Stimulated activated CD4-positive, alpha-beta T cell treated with anti-CD3 and anti-CD28 coated beads, Interleukin-4, amount 100 ng/mL, for 4 hours (primary cell): ENCODE results near the gene TMEM154.

Source experiments
- DNase-seq, 2 experiments: peaks; one replicate each; pipeline ENCODE4 v3.0.0-alpha.2; 2020

TMEM154 gene

DNA sequence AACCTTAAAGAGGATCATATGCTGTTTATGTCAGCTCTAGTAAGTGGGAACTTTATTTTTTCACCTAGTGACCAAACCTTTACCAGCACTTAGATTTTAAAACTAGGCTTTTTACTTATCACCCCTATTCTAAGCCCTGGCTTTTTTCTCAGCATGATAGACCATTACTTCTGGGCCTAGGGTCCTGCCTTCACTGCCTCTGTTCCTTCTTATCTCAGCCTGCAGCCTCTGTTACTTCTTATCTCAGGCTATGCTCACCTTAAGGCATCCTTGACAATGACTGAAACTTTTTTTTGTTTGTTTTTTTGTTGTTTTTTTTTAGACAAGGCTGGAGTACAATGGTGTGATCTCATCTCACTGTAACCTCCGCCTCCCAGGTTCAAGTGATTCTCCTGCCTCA, 59.6 kb downstream of the TMEM154 start:
- no peak for DNase-seq

DNA sequence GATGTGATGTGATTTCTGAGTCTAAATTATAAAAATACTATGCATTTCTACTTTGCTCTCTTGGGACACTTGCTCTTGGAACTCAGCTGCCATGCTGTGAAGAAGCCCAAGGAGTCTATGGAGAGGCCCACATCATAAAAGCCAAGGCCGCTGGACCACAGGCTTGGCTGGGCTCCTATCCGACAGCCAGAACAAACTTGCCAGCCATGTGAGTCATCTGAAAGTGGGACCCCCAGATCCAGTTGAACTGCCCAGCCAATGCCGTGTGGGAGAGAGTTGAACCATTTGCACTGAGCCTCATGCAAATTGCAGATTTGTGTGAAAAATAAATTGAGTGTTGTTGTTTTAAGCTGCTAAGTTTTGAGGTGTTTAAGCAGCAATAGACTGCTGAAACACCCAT, 60.2 kb downstream of the TMEM154 start:
- DNase-seq, result no peak

DNA sequence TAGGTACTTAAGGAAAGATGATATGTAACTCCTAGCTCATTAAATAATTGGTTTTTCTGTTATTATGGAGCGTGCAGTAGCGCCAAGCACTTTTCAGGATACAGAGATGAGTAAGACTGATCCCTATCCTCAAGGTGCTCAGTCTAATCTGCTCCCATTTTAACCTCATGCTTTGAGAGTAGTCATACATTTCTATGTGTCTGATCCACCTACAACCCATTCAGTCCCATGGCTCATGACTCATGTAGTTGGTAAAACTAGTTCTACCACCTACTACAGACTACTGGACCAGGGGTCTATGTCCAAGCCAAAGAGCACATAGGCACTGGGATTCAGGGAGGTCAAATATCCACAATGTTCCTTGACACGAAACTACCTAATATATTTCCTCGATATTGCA, 60.8 kb downstream of the TMEM154 start:
- DNase-seq, result no peak

GRCh38 chr4:152616804-152617203, 63.0 kb downstream of the TMEM154 start:
- DNase-seq, result no peak

DNA sequence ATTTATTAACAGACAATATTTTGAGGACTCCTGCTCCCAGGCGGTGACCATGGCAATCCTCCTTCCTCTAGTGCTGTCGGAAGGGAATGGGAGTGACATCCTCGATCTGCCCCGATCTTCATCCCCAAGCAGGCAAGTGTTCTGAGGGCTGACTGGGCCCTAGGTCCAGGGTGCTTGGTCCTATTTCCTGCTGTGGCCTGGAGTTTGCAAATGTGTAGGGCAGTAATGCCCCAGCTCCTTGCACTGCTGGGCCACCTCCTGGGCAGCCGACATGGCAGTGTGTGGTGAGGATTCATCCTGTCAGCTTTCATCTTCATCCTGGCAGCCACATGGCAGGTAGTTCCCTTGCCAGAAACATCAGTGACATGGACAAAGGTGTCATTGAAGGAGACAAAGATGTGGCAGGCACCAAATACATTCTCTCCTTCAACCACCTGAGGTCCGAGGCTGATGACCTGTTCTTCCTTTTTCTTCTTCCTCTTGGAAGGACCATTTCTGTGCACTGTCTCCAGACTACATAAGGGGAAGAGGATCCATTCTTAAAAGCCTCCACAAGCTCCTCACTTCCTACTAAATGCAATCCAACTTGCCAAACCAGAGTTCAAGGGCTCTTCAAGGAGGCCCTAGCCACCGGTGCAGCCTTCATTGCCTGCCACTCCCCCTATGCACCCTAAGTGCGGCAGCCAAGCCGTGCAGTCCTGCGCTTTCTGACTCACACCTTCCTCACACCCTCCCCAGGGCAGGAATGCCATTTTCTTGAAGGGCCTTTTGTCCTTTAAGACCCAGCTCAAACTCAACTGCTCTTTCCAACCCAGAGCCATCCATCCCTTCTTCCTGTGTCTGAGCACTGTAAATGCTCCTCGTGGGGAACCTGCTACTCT, 65.7 kb downstream of the TMEM154 start:
- DNase-seq, result no peak

DNA sequence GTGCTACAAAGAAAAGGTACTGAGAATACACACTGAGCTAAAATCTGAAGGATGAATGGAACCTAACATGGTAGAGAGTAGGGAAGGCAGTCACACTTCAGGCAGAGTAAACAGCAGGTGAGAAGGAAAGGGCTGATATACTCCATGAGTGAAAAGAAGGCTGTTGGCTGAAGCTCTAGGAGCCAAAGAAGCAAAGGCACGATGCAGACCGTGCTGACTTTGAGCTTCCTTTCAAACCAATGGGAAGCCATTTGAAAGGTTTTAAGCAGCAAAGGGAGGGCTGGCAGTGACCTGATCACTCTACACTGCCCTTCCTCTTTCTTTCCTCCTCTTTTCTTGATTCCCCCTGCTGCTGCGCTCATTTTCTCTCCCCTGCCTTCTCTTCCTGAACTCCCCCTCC, 66.4 kb downstream of the TMEM154 start:
- DNase-seq, result no peak

DNA sequence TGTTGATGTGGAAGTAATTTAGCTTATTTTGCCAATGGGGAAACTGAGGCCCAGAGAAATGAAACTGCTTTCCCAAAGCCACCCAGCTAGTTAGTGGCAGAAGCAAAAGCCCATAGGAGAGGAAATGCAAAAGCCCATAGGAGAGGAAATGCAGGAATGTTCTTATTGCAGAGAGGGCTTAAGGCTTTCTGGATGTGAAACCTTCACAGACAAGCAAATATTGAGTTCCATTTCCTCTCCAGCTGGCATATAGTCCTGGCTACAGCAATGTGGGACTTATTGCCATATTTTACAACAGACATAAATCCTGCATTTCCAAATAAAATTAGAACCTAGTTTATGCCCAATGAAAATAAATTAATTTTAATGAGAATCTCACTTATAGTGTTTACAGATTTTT, 69.7 kb downstream of the TMEM154 start:
- no peak for DNase-seq

DNA sequence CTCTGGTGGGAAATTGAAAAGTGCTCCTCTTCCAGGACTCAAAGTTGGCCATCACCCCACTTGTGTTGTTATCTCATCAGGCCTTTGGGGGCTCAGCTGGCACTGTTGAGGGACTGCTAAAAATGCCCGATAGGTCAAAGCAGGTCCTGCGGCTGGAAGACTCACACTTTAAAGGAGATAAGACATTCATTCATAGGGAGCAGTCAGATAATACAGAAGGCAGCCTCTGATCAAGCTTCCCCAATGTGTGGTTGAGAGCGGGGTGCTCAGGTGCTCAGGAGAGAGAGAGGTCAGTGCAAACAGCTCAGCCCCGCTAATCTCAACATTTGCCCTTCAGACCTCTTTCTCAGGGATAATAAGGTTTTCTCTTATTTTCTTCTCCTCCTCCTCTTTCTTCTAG, 70.3 kb downstream of the TMEM154 start:
- DNase-seq, result no peak

DNA sequence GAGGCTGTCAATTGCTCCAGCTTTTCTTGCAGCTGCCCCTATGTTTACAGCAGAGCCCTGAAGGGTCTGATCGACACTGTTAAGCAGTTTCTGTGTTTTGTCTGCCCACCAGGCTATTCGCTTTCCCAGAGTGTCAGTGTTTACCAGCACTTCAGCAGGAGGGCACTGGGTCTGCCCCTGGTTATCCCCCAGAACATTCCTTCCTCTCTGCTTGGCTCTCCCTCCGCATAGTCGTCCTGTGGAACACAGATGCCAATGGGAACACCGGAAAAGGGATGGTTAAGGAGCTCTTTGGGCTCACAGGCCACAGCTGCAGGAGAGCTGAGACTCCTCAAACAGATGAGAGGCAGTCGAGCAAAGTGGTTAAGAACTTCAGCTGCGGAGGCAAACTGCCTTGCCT, 72.6 kb downstream of the TMEM154 start:
- no peak for DNase-seq

DNA sequence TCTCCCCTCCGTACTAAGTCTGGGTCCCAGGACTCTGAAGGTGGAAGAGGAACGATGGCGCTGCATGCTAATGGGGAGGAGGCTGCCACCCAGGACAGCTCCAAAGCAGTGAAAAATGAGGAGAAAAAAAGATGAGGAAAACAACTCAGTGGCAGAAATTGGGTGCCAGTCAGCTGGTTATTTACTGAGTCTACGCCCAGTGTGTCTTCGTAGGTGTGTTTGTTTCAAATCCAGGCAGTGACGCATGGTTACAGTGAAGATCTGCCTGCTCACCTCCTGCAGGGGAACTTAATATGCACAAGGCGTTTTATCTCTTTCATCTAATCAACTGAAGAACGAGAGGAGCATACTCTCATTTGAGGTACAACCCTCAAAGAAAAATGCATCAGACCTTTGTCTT, 73.0 kb downstream of the TMEM154 start:
- no peak for DNase-seq

GRCh38 chr4:152605641-152606335, 74.0 kb downstream of the TMEM154 start:
- no peak for DNase-seq

GRCh38 chr4:152605031-152605430, 74.8 kb downstream of the TMEM154 start:
- no peak for DNase-seq

GRCh38 chr4:152601156-152601555, 78.6 kb downstream of the TMEM154 start:
- no peak for DNase-seq

GRCh38 chr4:152599636-152600035, 80.2 kb downstream of the TMEM154 start:
- no peak for DNase-seq

DNA sequence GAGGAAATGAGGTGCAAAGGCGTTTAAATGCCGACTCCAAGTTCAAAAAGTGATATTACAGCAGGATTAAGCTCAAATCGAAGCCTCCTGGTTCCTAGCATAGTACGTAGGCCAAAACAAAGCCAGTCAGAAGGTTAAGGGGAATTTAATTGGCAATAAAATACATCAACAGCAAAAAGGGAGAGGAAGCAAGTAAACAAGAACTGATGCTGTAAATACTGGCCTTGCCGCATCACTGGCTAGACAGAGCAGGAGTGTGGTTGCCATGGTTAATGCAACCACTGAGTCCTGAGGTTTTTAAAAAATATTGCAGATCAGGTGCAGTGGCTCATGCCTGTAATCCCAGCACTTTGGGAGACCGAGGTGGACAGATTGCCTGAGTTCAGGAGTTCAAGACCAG, 80.7 kb downstream of the TMEM154 start:
- no peak for DNase-seq

GRCh38 chr4:152598454-152598853, 81.3 kb downstream of the TMEM154 start:
- no peak for DNase-seq

- no peak for DNase-seq
Measured at GRCh38 chr4:152594978-152595925, 84.5 kb downstream of the TMEM154 start.

GRCh38 chr4:152594057-152594456, 85.7 kb downstream of the TMEM154 start:
- DNase-seq, result no peak

GRCh38 chr4:152591876-152592275, 87.9 kb downstream of the TMEM154 start:
- DNase-seq, result no peak

DNA sequence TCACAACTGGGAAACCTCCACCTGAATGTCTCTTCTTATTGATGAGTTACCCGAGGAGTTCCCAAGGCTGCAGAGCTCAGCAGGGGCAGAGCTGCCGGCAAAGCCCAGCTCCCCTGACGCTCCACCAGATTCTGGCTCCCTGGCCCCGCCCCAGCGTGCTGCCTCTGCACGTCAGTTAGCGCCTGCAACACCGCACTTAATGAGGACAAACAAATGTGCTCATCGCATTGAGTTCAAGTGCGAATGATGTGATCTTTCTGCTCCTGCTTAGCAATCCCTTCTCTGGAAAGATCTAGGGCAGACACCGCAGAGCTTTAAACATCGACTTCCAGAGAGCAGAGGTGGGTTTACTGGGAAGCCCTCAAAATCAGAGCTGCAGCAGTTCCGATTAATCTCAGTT, 88.4 kb downstream of the TMEM154 start:
- DNase-seq, result peak; percentile 4 to 13

- no peak for DNase-seq
Measured at GRCh38 chr4:152590179-152591031, 89.4 kb downstream of the TMEM154 start.

- no peak for DNase-seq
Measured at GRCh38 chr4:152588869-152589268, 90.9 kb downstream of the TMEM154 start.
